H1 (cell line): Measurements from ENCODE around the gene KRT78. TPM values are rescaled to one million over a fixed set of nuclear protein-coding genes. Genes with fewer than 3 reads are reported as not detected.

Source experiments
- CTCF ChIA-PET: fragments of 300-600 bp; sonication (Branson Sonifier 250); formaldehyde crosslinking; loops from one replicate; lab custom pipeline; 2021; ENCODE audit not compliant: partially characterized antibody; lab: Charles Lee
- POLR2A ChIA-PET: fragments of 300-600 bp; sonication (Branson Sonifier 250); formaldehyde crosslinking; loops from one replicate; lab custom pipeline; 2021; ENCODE audit warnings: inconsistent platforms; ENCODE audit not compliant: partially characterized antibody; lab: Charles Lee
- DNase-seq, 2 experiments: peaks; one replicate each; pipeline versions ENCODE4 v3.0.0 to v3.0.0-alpha.2; 2010 to 2022; ENCODE audit warnings: low spot score in 2 of 2, low read depth in 1 of 2, mixed read lengths in 1 of 2
- FAIRE-seq: peaks from 2 replicates; lab custom pipeline; 2011; peaks lifted over from hg19 to GRCh38; lab: Jason Lieb, UNC
- H2AFZ ChIP-seq: 2 replicates; pipeline ENCODE4 v1.8.1; 2012; ENCODE audit warnings: low read length, inconsistent platforms
- H2AK5ac ChIP-seq: 2 replicates; pipeline ENCODE4 v1.6.1; 2013; ENCODE audit warnings: low read depth, low read length
- H2BK120ac ChIP-seq: replicated peaks from 2 replicates; pipeline ENCODE3; 2013; ENCODE audit warnings: low read depth, low read length, inconsistent platforms
- H2BK12ac ChIP-seq: 2 replicates; pipeline ENCODE4 v1.6.1; 2013; ENCODE audit warnings: low read depth, low read length
- H2BK15ac ChIP-seq: 2 replicates; pipeline ENCODE4 v1.6.1; 2013; ENCODE audit warnings: low read length
- H2BK20ac ChIP-seq: 2 replicates; pipeline ENCODE4 v1.6.1; 2013; ENCODE audit warnings: low read length
- H2BK5ac ChIP-seq: 2 replicates; pipeline ENCODE4 v1.6.1; 2013; ENCODE audit warnings: low read depth, low read length
- H3K14ac ChIP-seq: 2 replicates; pipeline ENCODE4 v1.6.1; 2013; ENCODE audit warnings: inconsistent platforms; ENCODE audit not compliant: insufficient read length
- H3K18ac ChIP-seq: 2 replicates; pipeline ENCODE4 v1.6.1; 2013; ENCODE audit warnings: low read length; ENCODE audit errors: extremely low read depth
- H3K23ac ChIP-seq: 2 replicates; pipeline ENCODE4 v1.6.1; 2013; ENCODE audit warnings: inconsistent platforms; ENCODE audit not compliant: insufficient read length
- H3K23me2 ChIP-seq: 2 replicates; pipeline ENCODE4 v1.6.1; 2013; ENCODE audit warnings: low read depth, low read length
- H3K27ac ChIP-seq: 2 replicates; pipeline ENCODE4 v1.6.1; 2011; ENCODE audit warnings: low read depth, low read length, inconsistent platforms
- H3K27me3 ChIP-seq, 4 experiments: replicated peaks in 1 of 4; 1 replicate in 1 of 4; 2 replicates in 3 of 4; pipeline versions ENCODE4 v1.6.1 to v1.8.1; 2011 to 2013; ENCODE audit warnings: low read length in 3 of 4, mild to moderate bottlenecking in 3 of 4, inconsistent platforms in 2 of 4, mixed read lengths in 2 of 4, moderate library complexity in 1 of 4; ENCODE audit not compliant: control insufficient read depth in 3 of 4, insufficient read depth in 3 of 4; ENCODE audit errors: extremely low read depth in 1 of 4
- H3K36me3 ChIP-seq, 4 experiments: 2 replicates each; pipeline versions ENCODE4 v1.6.1 to v1.8.1; 2011 to 2013; ENCODE audit warnings: mild to moderate bottlenecking in 4 of 4, low read length in 3 of 4, moderate library complexity in 2 of 4, control low read depth in 1 of 4, inconsistent platforms in 1 of 4; ENCODE audit not compliant: insufficient read depth in 4 of 4, control insufficient read depth in 2 of 4
- H3K4ac ChIP-seq: replicated peaks from 2 replicates; pipeline ENCODE3; 2013; ENCODE audit warnings: low read length, low read depth, mixed read lengths, inconsistent platforms; ENCODE audit not compliant: insufficient read length
- H3K4me1 ChIP-seq, 4 experiments: replicated peaks in 1 of 4; 1 replicate in 1 of 4; 2 replicates in 3 of 4; pipeline versions ENCODE4 v1.6.1 to v1.8.1; 2011 to 2013; ENCODE audit warnings: low read length in 3 of 4, inconsistent platforms in 2 of 4, mixed read lengths in 1 of 4; ENCODE audit not compliant: insufficient read depth in 4 of 4, control insufficient read depth in 3 of 4
- H3K4me2 ChIP-seq, 2 experiments: 2 replicates each; pipeline versions ENCODE4 v1.6.1 to v1.8.1; 2011 to 2013; ENCODE audit warnings: low read depth in 2 of 2, low read length in 2 of 2, control low read depth in 1 of 2, inconsistent platforms in 1 of 2, mild to moderate bottlenecking in 1 of 2; ENCODE audit not compliant: insufficient read depth in 1 of 2
- H3K4me3 ChIP-seq, 4 experiments: fragments of 200-600, 300-600 bp in 1 of 4; sonication (generic), shearing (Covaris generic), sonication (Bioruptor Twin) in 1 of 4; 2 replicates each; pipeline versions ENCODE4 v1.5.1 to v1.8.1; 2011 to 2016; ENCODE audit warnings: low read length in 4 of 4, low read depth in 3 of 4, control low read depth in 2 of 4, inconsistent platforms in 2 of 4, mild to moderate bottlenecking in 2 of 4, mixed read lengths in 1 of 4, moderate library complexity in 1 of 4; ENCODE audit not compliant: insufficient read depth in 2 of 4; ENCODE audit errors: extremely low read depth in 1 of 4
- H3K56ac ChIP-seq: replicated peaks from 2 replicates; pipeline ENCODE3; 2013; ENCODE audit warnings: low read depth, mild to moderate bottlenecking, mixed read lengths, low read length, inconsistent platforms; ENCODE audit not compliant: insufficient read length
- H3K79me1 ChIP-seq: 2 replicates; pipeline ENCODE4 v1.6.1; 2013; ENCODE audit warnings: low read depth, low read length, control low read depth
- H3K79me2 ChIP-seq, 2 experiments: 2 replicates each; pipeline versions ENCODE4 v1.6.1 to v1.8.1; 2012 to 2013; ENCODE audit warnings: low read length in 2 of 2, mild to moderate bottlenecking in 2 of 2, inconsistent platforms in 1 of 2; ENCODE audit not compliant: insufficient read depth in 2 of 2, control insufficient read depth in 1 of 2
- H3K9ac ChIP-seq, 4 experiments: replicated peaks in 1 of 4; 1 replicate in 1 of 4; 2 replicates in 3 of 4; pipeline versions ENCODE4 v1.6.1 to v1.8.1; 2011 to 2013; ENCODE audit warnings: low read depth in 3 of 4, low read length in 3 of 4, control low read depth in 2 of 4, mild to moderate bottlenecking in 2 of 4, moderate library complexity in 2 of 4, inconsistent platforms in 1 of 4; ENCODE audit errors: extremely low read depth in 1 of 4
- H3K9me3 ChIP-seq, 2 experiments: 2 replicates each; pipeline versions ENCODE4 v1.6.1 to v1.8.1; 2012 to 2013; ENCODE audit warnings: mild to moderate bottlenecking in 2 of 2, moderate library complexity in 2 of 2, control low read depth in 1 of 2, inconsistent platforms in 1 of 2, low read depth in 1 of 2, low read length in 1 of 2, mixed read lengths in 1 of 2; ENCODE audit not compliant: insufficient read depth in 2 of 2
- H4K20me1 ChIP-seq, 2 experiments: replicated peaks in 1 of 2; 2 replicates each; pipeline versions ENCODE3 to v1.8.1; 2011 to 2013; ENCODE audit warnings: inconsistent platforms in 2 of 2, low read length in 2 of 2, mild to moderate bottlenecking in 1 of 2; ENCODE audit not compliant: insufficient read depth in 2 of 2, control insufficient read depth in 1 of 2
- H4K5ac ChIP-seq: 2 replicates; pipeline ENCODE4 v1.6.1; 2013; ENCODE audit warnings: low read length, low read depth, mixed read lengths, inconsistent platforms; ENCODE audit not compliant: insufficient read length
- H4K8ac ChIP-seq: 2 replicates; pipeline ENCODE4 v1.8.0; 2013; ENCODE audit warnings: mild to moderate bottlenecking, moderate library complexity, low read length, inconsistent platforms; ENCODE audit not compliant: insufficient read depth; ENCODE audit errors: extremely low read depth
- H4K91ac ChIP-seq: replicated peaks from 2 replicates; pipeline ENCODE3; 2013; ENCODE audit warnings: low read length, mixed read lengths, inconsistent platforms; ENCODE audit not compliant: insufficient read length
- BACH1 ChIP-seq: IDR thresholded peaks from 2 replicates; pipeline ENCODE4 v1.6.1; 2012; ENCODE audit warnings: low read length, improper control_type of control experiment
- CHD1 ChIP-seq: IDR thresholded peaks from 2 replicates; pipeline ENCODE4 v1.6.1; 2012; ENCODE audit warnings: low read depth, low read length, improper control_type of control experiment
- CREB1 ChIP-seq: IDR thresholded peaks from 2 replicates; pipeline ENCODE4 v1.6.1; 2012; ENCODE audit warnings: inconsistent platforms
- CTBP2 ChIP-seq: IDR thresholded peaks from 2 replicates; pipeline ENCODE4 v1.7.0; 2011; ENCODE audit warnings: borderline replicate concordance, mild to moderate bottlenecking, moderate library complexity, mixed read lengths, low read length; ENCODE audit not compliant: insufficient read depth, insufficient read length
- EP300 ChIP-seq, 2 experiments: IDR thresholded peaks; 1 replicate in 1 of 2; 2 replicates in 1 of 2; pipeline ENCODE4 v1.6.1; 2011 to 2012; ENCODE audit warnings: low read depth in 2 of 2, low read length in 2 of 2, mild to moderate bottlenecking in 2 of 2, borderline replicate concordance in 1 of 2, inconsistent platforms in 1 of 2, moderate library complexity in 1 of 2
- GABPA ChIP-seq: IDR thresholded peaks from 2 replicates; pipeline ENCODE4 v1.6.1; 2011; ENCODE audit warnings: mild to moderate bottlenecking, low read length, moderate library complexity, borderline replicate concordance; ENCODE audit not compliant: insufficient read depth
- JUND ChIP-seq: IDR thresholded peaks from 2 replicates; pipeline ENCODE4 v1.6.1; 2011; ENCODE audit warnings: mild to moderate bottlenecking, improper control_type of control experiment, low read length
- NANOG ChIP-seq: IDR thresholded peaks from 2 replicates; pipeline ENCODE4 v1.6.1; 2011; ENCODE audit warnings: low read length, low read depth, mild to moderate bottlenecking, inconsistent platforms; ENCODE audit not compliant: insufficient read depth, poor library complexity, severe bottlenecking
- PHF8 ChIP-seq: fragments of 200-600 bp; sonication (generic); conservative IDR thresholded peaks from 2 replicates; pipeline ENCODE4 v1.7.1; 2012; ENCODE audit warnings: low read depth, mild to moderate bottlenecking, inconsistent platforms, low read length, moderate library complexity
- RFX5 ChIP-seq: IDR thresholded peaks from 2 replicates; pipeline ENCODE4 v1.6.1; 2011; ENCODE audit warnings: low read depth, low read length, improper control_type of control experiment, borderline replicate concordance
- SUZ12 ChIP-seq: fragments of 200-600 bp; sonication (generic); IDR thresholded peaks from 2 replicates; pipeline ENCODE4 v1.6.1; 2012; ENCODE audit warnings: mild to moderate bottlenecking, inconsistent platforms, low read length, moderate library complexity, mixed read lengths
- WGBS, 2 experiments: shearing (Covaris generic) in 1 of 2; methylation state at CpG; one replicate each; pipeline versions ENCODE4 v1.1.6 to v1.1.7; 2013 to 2015; ENCODE audit warnings: low lambda C conversion rate in 2 of 2, mixed read lengths in 2 of 2, inconsistent platforms in 1 of 2, low coverage in 1 of 2, missing lambda C conversion rate in 1 of 2; ENCODE audit not compliant: insufficient replicate concordance in 2 of 2, insufficient coverage in 1 of 2, insufficient read length in 1 of 2; ENCODE audit errors: extremely low coverage in 1 of 2, missing lambda C conversion rate in 1 of 2; 5-methylcytosine and 5-hydroxymethylcytosine counted together
- polyA plus RNA-seq, 7 experiments: library from polyadenylated mRNA; depleted of rRNA in 3 of 7; stranded (reverse) in 5 of 7; unstranded in 2 of 7; fragments of >200 nt in 5 of 7; fragments of 200-250 nt in 2 of 7; gene quantifications; 1 replicate in 5 of 7; 2 replicates in 1 of 7; 4 replicates in 1 of 7; pipeline versions ENCODE4 v1.2.1 to v1.2.3, GENCODE V29; 2011 to 2013; ENCODE audit warnings: missing spikeins in 2 of 7, mixed read lengths in 2 of 7
- total RNA-seq: library from RNA; stranded (reverse); fragmentation: NEBNext Ultra II Directional; extraction: Animal tissue kit (Norgen Biotek cat#: 25700); gene quantifications from 2 replicates; pipeline ENCODE4 v1.2.1, GENCODE V29; 2021

The KRT78 gene
- total and polyA plus RNA-seq, 2 of the 8 experiments (the other 6 are each of a cell fraction or from before 2014, with no cell fraction given), result not detected

GRCh38 chr12:52821826-52822660 lies 26.8 kb downstream of the KRT78 start:
- no peaks in the 10 kb centered on the region for H3K79me2 ChIP-seq
- H3K79me1 ChIP-seq, result no peaks in the 10 kb centered on the region
- CTCF ChIA-PET, result interaction anchor here (1.1 to 2.0 kb wide), 7 partner anchors 40 to 236 kb away, joined by 3 to 8 read pairs (median 3); no protein-coding TSS in a partner anchor
- H3K18ac ChIP-seq, result no peak overlapping the region
- H4K20me1 ChIP-seq, result no peaks in the 10 kb centered on the region
- no peaks in the 10 kb centered on the region; a peak in 2 of 7 replicates for H3K4me1 ChIP-seq
- H3K56ac ChIP-seq, result no peak overlapping the region
- H4K91ac ChIP-seq, result no peak overlapping the region
- no peaks in the 10 kb centered on the region for H3K23me2 ChIP-seq
- H3K27me3 ChIP-seq, result 0 out of 7 replicates have a peak, but pooled peaks cover 0 to 2% (median 0%) of the 10 kb centered on the region in 4 experiments
- no peak overlapping the region for H2BK20ac ChIP-seq
- H2AK5ac ChIP-seq, result no peak overlapping the region
- no peak overlapping the region for H4K8ac ChIP-seq
- FAIRE-seq (no peak), DNase-seq (no peak)
- no peak overlapping the region for H3K4me2 ChIP-seq
- H2BK12ac ChIP-seq, result no peak overlapping the region
- H2AFZ ChIP-seq, result no peak overlapping the region
- no peak overlapping the region for H4K5ac ChIP-seq
- H3K27ac ChIP-seq, result no peak overlapping the region
- H3K36me3 ChIP-seq, result no peaks in the 10 kb centered on the region
- no peak overlapping the region for H3K9ac ChIP-seq
- no peak for TF ChIP-seq JUND
- TF ChIP-seq CREB1, result no peak
- no peak for TF ChIP-seq SUZ12
- no peak for TF ChIP-seq BACH1
- TF ChIP-seq RFX5, result no peak
- TF ChIP-seq NANOG, result no peak
- no peak for TF ChIP-seq CHD1
- no peak for TF ChIP-seq EP300 (IDR thresholded peaks at IDR 0.05; ENCODE audit: borderline replicate concordance in 1 of 2, low read depth in 2 of 2, low read length in 2 of 2)
- TF ChIP-seq GABPA, result no peak
- TF ChIP-seq CTBP2, result no peak
- no peak for TF ChIP-seq PHF8
- no peak overlapping the region for H2BK15ac ChIP-seq
- no peaks in the 10 kb centered on the region for H3K9me3 ChIP-seq
- H2BK5ac ChIP-seq, result no peak overlapping the region
- no peak overlapping the region for H3K14ac ChIP-seq
- no peak overlapping the region for H3K4me3 ChIP-seq
- POLR2A ChIA-PET, result interaction anchor here (0.7 kb wide), 1 partner anchor 16 kb away, joined by 3 read pairs; no protein-coding TSS in a partner anchor
- H3K4ac ChIP-seq, result no peak overlapping the region
- H2BK120ac ChIP-seq, result no peak overlapping the region
- 93% methylated on average over 10 of the region's 10 CpGs; no CpG with 5 or more reads in 1 of the 2 experiments for WGBS, 2 experiments
- H3K23ac ChIP-seq, result no peak overlapping the region
